Activated CD4-positive, alpha-beta T cell treated with anti-CD3 and anti-CD28 coated beads, Interleukin-2, amount 10 ng/mL, durations not matched to agents 7 days and 5 days (primary cell): ENCODE measurements around the gene MYT1. TPM values are rescaled to one million over a fixed set of nuclear protein-coding genes. Genes with fewer than 3 reads are reported as not detected.
"Not testable (repeated sequence)": the region's sequence is repeated elsewhere in the genome, so short reads cannot be mapped to it uniquely, and the experiment has no call there.

Source experiments
- CTCF ChIA-PET: fragments of 350-600 bp; sonication (Branson Sonifier 250); formaldehyde crosslinking; loops from one replicate; lab custom pipeline; 2021; ENCODE audit warnings: antibody characterized with exemption; lab: Charles Lee
- POLR2A ChIA-PET: fragments of 350-600 bp; sonication (Branson Sonifier 250); formaldehyde crosslinking; loops from one replicate; lab custom pipeline; 2021; ENCODE audit warnings: antibody characterized with exemption; lab: Charles Lee
- DNase-seq: peaks from one replicate; pipeline ENCODE4 v3.0.0-alpha.2; 2020
- H3K27ac Mint-ChIP-seq: one replicate; pipeline ENCODE4 v1.8.0; 2021; ENCODE audit warnings: mild to moderate bottlenecking, moderate library complexity, mixed read lengths
- H3K27me3 Mint-ChIP-seq: one replicate; pipeline ENCODE4 v1.8.0; 2021; ENCODE audit warnings: mixed read lengths
- H3K36me3 Mint-ChIP-seq: one replicate; pipeline ENCODE4 v1.8.0; 2021; ENCODE audit warnings: low read depth, mixed read lengths
- H3K4me1 Mint-ChIP-seq: one replicate; pipeline ENCODE4 v1.8.0; 2021; ENCODE audit warnings: mixed read lengths
- H3K4me3 Mint-ChIP-seq: one replicate; pipeline ENCODE4 v1.8.0; 2021; ENCODE audit warnings: mild to moderate bottlenecking, moderate library complexity, mixed read lengths
- H3K9me3 Mint-ChIP-seq: one replicate; pipeline ENCODE4 v1.8.0; 2021; ENCODE audit warnings: mixed read lengths
- total RNA-seq, 2 experiments: library from RNA; stranded (reverse); gene quantifications; one replicate each; pipeline ENCODE4 v1.2.3, GENCODE V29; 2021

Gene MYT1
- total RNA-seq, 2 experiments from 2014 or later: not detected

DNA sequence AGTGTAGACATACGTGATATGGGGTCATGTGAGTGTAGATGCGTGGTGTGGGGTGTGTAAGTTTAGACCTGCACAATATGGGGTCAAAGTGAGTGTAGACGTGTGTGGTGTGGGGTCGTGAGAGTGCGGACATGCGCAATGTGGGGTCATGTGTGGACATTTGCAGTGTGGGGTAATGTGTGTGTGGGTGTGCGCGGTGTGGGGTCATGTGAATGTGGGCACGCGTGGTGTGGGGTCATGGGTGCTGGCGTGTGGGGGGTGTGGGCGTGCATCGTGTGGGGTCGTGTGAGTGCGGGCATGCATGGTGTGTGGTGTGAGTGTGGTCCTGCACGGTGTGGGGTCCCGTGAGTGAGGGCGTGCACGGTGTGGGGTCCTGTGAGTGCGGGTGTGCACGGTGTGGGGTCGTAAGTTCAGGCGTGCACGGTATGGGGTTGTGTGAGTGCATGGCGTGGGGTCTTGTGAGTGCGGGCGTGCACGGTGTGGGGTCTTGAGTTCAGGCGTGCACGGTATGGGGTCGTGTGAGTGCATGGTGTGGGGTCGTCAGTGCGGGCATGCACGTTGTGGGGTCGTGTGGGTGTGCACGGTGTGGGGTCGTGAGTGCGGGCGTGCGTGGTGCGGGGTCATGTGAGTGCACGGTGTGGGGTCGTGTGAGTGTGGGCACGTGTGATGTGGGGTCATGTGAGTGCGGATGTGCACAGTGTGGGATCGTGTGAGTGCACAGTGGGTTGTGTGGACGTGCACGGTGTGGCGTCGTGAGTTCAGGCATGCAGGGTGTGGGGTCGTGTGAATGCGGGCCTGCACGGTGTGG lies 105.6 kb downstream of the MYT1 start:
- H3K36me3 Mint-ChIP-seq: peaks cover 25% of the 10 kb centered on the region
- no peaks in the 10 kb centered on the region for H3K9me3 Mint-ChIP-seq
- POLR2A ChIA-PET: no interaction called here
- no peak overlapping the region for H3K4me3 Mint-ChIP-seq
- H3K27ac Mint-ChIP-seq: no peak overlapping the region
- H3K4me1 Mint-ChIP-seq: peaks cover 1% of the 10 kb centered on the region
- no peak for DNase-seq
- CTCF ChIA-PET: no interaction called here
- H3K27me3 Mint-ChIP-seq: no peaks in the 10 kb centered on the region

DNA sequence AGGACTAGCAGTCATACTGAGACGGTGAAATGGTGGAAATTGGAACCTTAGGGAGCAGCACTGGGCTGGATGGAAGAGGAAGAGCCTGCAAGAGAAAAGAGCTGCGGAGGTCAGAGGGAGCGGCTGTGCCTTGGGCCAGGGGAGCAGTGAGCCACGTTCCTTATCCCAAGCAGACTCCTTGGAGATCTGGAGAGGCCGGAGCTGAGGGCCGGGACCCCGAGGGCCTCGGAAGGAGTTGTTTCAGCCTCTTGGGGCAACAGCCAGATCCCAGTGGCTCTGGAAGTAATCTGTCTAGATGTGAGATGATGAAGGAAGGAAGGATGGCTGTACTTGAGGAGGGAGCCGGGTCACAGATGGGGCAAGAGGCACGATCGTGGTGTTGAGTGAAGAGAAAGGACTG lies 107.4 kb downstream of the MYT1 start:
- Mint-ChIP-seq H3K27me3 (no peaks in the 10 kb centered on the region), H3K27ac (no peak overlapping the region)
- CTCF ChIA-PET: interaction anchor here (1.0 to 2.3 kb wide), 2 partner anchors 9 to 14 kb away, joined by 3 to 10 read pairs; no protein-coding TSS in a partner anchor

DNA sequence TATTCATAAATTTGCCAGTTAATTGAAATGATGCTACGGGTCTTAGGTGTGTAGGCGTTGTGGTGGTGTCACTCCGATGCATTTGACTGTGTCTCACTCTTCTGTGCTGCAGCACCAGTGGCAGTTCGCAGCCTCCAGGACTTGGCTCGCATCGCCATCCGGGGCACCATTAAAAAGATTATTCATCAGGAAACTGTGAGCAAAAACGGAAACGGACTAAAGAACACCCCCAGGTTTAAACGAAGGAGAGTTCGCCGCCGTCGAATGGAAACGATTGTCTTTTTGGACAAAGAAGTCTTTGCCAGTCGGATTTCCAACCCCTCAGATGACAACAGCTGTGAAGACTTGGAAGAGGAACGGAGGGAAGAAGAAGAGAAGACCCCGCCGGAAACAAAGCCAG lies 108.9 kb downstream of the MYT1 start:
- Mint-ChIP-seq H3K36me3 (peaks cover 21% of the 10 kb centered on the region), H3K27ac (no peak overlapping the region), H3K27me3 (no peaks in the 10 kb centered on the region), H3K4me1 (peaks cover 5% of the 10 kb centered on the region), H3K9me3 (no peaks in the 10 kb centered on the region), H3K4me3 (no peak overlapping the region)
- POLR2A ChIA-PET: no interaction called here
- CTCF ChIA-PET: no interaction called here
- DNase-seq: no peak

More for the DNA sequence above, 107.4 kb downstream of the MYT1 start:
- Mint-ChIP-seq H3K36me3 (peaks cover 21% of the 10 kb centered on the region), H3K4me1 (peaks cover 3% of the 10 kb centered on the region), H3K9me3 (no peaks in the 10 kb centered on the region), H3K4me3 (no peak overlapping the region)
- DNase-seq: no peak
- POLR2A ChIA-PET: no interaction called here

DNA sequence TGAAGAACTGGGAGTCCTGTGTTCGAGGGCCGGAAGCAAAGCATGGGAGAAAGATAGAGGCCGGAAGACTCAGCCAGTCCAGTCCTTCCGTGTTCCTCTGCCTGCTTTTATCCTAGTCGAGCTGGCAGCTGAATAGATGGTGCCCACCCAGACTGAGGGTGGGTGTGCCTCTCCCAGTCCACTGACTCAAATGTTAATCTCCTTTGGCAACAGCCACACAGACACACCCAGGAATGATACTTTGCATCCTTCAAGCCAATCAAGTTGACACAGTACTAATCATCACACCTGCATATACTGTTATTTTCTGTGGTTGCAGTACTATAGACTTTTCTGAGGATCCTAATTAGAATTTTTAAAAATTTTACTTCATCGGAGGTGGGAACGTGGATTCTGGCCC lies 112.6 kb downstream of the MYT1 start:
- no peak for DNase-seq
- Mint-ChIP-seq H3K27me3 (no peaks in the 10 kb centered on the region), H3K27ac (no peak overlapping the region), H3K36me3 (peaks cover 6% of the 10 kb centered on the region), H3K4me1 (peaks cover 12% of the 10 kb centered on the region), H3K4me3 (no peak overlapping the region), H3K9me3 (no peaks in the 10 kb centered on the region)
- POLR2A ChIA-PET: no interaction called here
- CTCF ChIA-PET: interaction anchor here (3.8 kb wide), 1 partner anchor 9 kb away, joined by 33 read pairs; no protein-coding TSS in a partner anchor

DNA sequence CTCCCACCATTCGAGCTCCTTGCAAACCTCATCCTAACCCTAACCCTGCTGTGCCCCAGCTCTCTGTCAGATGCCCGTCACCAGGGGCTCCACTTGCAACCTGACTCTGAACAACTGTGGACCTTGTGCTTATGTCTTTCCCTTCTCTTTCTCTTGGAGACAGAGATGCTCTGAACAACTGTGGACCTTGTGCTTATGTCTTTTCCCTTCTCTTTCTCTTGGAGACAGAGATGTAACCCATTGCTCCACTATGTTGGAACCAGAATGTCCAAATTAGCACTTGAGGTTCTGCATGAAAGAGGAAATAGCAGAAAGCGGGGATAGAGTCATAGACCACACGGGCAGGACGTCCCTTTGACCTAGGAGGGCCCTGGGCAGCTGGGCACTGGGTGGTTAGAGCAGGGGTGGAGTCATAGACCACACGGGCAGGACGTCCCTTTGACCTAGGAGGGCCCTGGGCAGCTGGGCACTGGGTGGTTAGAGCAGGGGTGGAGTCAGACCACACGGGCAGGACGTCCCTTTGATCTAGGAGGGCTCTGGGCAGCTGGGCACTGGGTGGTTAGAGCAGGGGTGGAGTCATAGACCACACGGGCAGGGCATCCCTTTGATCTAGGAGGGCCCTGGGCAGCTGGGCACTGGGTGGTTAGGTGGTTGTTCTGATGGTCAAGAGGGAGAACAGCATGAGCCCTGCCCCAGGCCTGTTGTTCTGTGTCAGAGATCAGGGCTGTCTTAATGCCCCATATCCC lies 113.5 kb downstream of the MYT1 start:
- no peaks in the 10 kb centered on the region for H3K9me3 Mint-ChIP-seq
- H3K27ac Mint-ChIP-seq: peak overlapping the region; percentile 54
- ChIA-PET CTCF (interaction anchor here (3.8 kb wide), 1 partner anchor 8 kb away, joined by 33 read pairs; no protein-coding TSS in a partner anchor), POLR2A (no interaction called here)
- H3K36me3 Mint-ChIP-seq: peaks cover 6% of the 10 kb centered on the region
- H3K27me3 Mint-ChIP-seq: no peaks in the 10 kb centered on the region
- no peak overlapping the region for H3K4me3 Mint-ChIP-seq
- DNase-seq: no peak
- peaks cover 13% of the 10 kb centered on the region for H3K4me1 Mint-ChIP-seq

DNA sequence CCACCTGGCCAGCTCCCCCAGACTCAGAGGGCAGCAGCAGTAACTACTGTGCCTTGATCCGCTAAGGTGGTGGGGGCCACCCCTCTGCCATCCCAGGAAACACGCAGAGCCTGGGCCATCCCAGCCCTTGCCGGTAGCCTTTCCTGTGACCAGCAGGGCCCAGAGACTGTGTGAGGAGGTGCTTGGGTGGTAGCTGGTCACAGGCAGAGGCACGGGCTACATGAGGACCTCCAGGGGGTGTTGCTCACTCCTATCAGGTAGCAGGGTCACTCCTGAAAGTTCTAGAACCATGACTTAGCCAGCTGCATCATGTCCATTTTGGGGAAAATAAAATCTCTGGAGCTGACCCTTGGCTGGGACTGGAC lies 114.0 kb downstream of the MYT1 start:
- Mint-ChIP-seq H3K4me3 (no peak overlapping the region), H3K27ac (no peak overlapping the region), H3K36me3 (peaks cover 6% of the 10 kb centered on the region), H3K9me3 (no peaks in the 10 kb centered on the region), H3K4me1 (peaks cover 13% of the 10 kb centered on the region), H3K27me3 (peaks cover under 1% of the 10 kb centered on the region)
- DNase-seq: no peak
- ChIA-PET POLR2A (no interaction called here), CTCF (no interaction called here)

DNA sequence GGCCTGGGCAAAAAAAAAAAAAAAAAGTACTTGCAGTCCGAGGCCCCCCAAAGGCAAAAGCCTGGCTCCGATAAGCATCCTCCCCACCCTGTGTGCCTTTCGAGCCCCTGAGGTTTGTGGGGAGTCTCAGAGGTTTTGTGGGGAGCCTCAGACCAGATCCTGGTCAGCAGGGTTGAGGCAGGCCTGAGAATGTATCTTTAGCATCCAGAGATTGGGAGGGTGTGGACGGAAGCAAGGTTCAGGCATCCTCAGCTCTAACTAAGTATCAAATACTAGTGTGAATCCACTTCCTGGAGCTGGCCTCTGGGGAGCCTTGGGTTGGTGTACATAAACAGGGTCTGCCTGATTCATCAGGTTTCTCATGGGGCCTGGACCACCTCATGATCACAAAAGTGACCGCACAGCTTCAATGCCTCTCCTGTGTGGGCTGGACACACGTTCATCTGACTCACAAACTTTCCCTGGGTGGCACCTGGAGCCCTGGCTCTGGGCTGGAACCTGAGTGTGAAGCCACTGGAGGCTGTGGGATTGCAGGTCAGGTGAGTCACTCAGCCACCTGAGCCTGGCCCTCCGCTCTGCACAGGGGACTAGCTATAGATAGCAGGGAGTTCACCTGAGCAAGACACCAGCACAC lies 115.7 kb downstream of the MYT1 start:
- no peak for DNase-seq
- H3K27ac Mint-ChIP-seq: no peak overlapping the region
- H3K27me3 Mint-ChIP-seq: peaks cover 4% of the 10 kb centered on the region
- H3K9me3 Mint-ChIP-seq: peaks cover 5% of the 10 kb centered on the region
- CTCF ChIA-PET: no interaction called here
- H3K36me3 Mint-ChIP-seq: no peaks in the 10 kb centered on the region
- POLR2A ChIA-PET: no interaction called here
- no peak overlapping the region for H3K4me3 Mint-ChIP-seq
- peaks cover 16% of the 10 kb centered on the region for H3K4me1 Mint-ChIP-seq

DNA sequence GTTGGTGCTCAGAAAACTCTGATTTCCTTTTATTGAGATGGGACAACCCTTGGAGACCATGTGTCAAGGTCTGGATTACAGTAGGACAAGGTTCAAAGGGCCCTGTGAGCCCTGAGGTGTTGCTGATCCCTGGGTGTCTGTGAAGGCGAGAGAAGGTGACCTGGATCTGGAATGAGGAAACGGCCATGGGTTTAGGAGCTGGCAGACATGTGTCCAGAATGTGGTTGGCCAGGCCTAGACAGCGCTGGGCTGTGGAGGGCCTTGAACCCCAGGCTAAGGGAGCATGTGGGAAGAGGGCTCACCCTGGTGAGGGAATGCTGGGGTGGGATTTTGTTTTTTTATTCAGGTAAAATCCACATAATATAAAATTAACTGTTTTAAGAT lies 116.2 kb downstream of the MYT1 start:
- POLR2A ChIA-PET: no interaction called here
- Mint-ChIP-seq H3K36me3 (no peaks in the 10 kb centered on the region), H3K4me3 (no peak overlapping the region), H3K4me1 (peaks cover 14% of the 10 kb centered on the region), H3K9me3 (peaks cover 5% of the 10 kb centered on the region), H3K27me3 (peaks cover 4% of the 10 kb centered on the region), H3K27ac (no peak overlapping the region)
- no peak for DNase-seq
- CTCF ChIA-PET: interaction anchor here (0.6 kb wide), 1 partner anchor 21 kb away, joined by 3 read pairs; no protein-coding TSS in a partner anchor

DNA sequence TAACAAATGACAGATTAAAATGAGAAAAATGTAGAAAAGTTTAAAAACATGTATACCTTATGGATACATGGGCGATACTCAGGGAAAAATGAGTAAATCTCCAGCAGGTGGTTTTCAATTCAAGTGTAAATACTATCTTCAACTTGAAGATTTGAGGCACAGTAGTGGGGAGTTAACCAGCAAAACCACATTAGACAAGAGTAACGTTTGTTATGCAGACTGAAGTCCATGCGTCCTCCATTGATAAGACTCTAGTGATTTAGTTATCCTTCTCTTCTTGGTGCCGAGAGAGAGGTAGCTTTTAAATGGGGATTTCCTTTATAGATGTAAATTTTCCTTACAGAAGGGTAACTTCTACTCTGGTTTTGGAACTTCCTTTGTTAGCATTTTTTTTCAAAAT lies 119.4 kb downstream of the MYT1 start:
- DNase-seq: no peak
- Mint-ChIP-seq H3K9me3 (peaks cover 5% of the 10 kb centered on the region), H3K27me3 (peaks cover 4% of the 10 kb centered on the region), H3K4me3 (no peak overlapping the region), H3K27ac (no peak overlapping the region), H3K4me1 (peaks cover 13% of the 10 kb centered on the region), H3K36me3 (no peaks in the 10 kb centered on the region)
- ChIA-PET POLR2A (no interaction called here), CTCF (interaction anchor here (5.0 kb wide), 1 partner anchor 28 kb away, joined by 93 read pairs; the partner anchor contains the start of gene PCMTD2)

DNA sequence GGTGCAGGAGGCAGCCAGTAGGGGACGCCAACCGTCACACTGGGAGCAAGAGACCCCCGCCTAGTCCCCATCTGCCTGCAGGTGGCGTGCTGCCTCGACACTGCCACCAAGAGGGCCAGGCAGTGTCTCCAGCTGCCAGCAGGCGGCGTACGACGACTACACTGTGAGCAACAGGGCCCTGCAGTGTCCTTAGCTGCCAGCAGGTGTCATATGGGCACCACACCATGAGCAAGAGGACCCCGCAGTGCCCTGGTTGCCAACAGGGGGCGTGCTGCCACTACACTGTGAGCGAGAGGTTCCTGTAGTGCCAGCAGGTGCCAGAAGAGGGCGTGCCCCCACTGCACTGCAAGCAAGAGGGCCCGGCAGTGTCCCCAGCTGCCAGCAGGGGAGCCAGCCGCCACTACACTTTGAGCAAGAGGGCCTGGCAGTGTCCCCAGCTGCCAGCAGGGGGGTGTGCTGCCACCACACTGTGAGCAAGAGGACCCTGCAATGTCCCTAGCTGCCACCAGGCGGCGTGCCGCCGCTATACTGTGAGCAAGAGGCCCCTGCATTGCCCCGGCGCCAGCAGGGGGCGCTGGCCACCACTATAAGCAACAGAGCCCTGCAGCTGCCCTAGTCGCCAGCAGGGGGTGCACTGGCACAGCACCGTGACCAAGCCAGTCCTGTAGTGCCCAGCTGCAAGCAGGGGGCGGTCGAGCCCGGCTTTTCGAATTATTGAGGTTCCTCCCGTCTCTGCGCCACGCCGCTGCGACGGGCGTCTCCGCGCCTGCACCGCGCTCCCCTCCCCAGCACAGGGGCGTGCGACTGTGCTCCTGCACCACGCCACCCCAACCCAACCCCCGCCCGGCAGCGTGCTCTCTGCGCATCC lies 121.6 kb downstream of the MYT1 start:
- CTCF ChIA-PET: interaction anchor here (0.6 to 5.0 kb wide), 28 partner anchors 10 to 748 kb away, joined by 3 to 93 read pairs (median 5); partner anchors contain the start of genes NPBWR2, PCMTD2, PRPF6 and PTK6
- H3K36me3 Mint-ChIP-seq, H3K9me3 Mint-ChIP-seq, H3K27me3 Mint-ChIP-seq, POLR2A ChIA-PET, H3K4me3 Mint-ChIP-seq: not testable (repeated sequence)
- peak; percentile 84 for DNase-seq
- Mint-ChIP-seq H3K27ac (peak overlapping the region; percentile 13), H3K4me1 (peaks cover 11% of the 10 kb centered on the region)

DNA sequence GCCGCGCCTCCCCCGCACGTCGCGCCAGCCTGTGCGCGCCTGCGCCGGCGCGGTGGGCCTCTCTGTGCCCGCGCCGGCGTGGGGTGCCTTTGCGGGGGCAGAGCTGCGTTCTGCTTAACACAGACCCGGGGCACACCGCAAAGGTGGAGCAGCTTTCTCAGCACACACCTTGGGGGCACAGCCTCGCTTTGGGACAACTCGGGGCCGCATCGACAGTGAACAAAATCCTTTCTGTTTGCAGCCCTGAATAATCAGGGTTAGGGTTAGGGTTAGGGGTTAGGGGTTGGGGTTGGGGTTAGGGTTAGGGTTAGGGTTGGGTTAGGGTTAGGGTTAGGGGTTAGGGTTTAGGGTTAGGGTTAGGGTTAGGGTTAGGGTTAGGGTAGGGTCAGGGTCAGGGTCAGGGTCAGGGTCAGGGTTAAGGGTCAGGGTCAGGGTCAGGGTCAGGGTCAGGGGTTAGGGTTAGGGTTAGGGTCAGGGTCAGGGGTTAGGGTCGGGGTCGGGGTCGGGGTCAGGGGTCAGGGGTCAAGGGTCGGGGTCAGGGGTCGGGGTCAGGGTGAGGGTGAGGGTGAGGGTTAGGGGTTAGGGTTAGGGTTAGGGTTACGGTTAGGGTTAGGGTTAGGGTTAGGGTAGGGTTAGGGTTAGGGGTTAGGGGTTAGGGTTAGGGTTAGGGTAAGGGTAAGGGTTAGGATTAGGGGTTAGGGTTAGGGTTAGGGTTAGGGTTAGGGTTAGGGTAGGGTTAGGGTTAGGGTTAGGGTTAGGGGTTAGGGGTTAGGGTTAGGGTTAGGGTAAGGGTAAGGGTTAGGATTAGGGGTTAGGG lies 122.4 kb downstream of the MYT1 start:
- H3K4me1 Mint-ChIP-seq, H3K36me3 Mint-ChIP-seq, H3K9me3 Mint-ChIP-seq, H3K27me3 Mint-ChIP-seq, H3K27ac Mint-ChIP-seq, H3K4me3 Mint-ChIP-seq, POLR2A ChIA-PET, DNase-seq: not testable (repeated sequence)
- CTCF ChIA-PET: interaction anchor here (0.6 to 5.0 kb wide), 27 partner anchors 11 to 749 kb away, joined by 3 to 93 read pairs (median 5); partner anchors contain the start of genes NPBWR2, PCMTD2, PRPF6 and PTK6
